GM10266 (cell line): ENCODE data around the gene RHAG.

ENCODE experiments used
- DNase-seq: peaks from one replicate; pipeline ENCODE4 v3.0.0; 2012; ENCODE audit errors: extremely low spot score
- TF ChIP-seq, protein P1 (sequence below): IDR thresholded peaks from 2 replicates; pipeline ENCODE4 v1.5.1; 2012; ENCODE audit warnings: mild to moderate bottlenecking, low read depth; ENCODE audit not compliant: control insufficient read depth, insufficient read depth; ENCODE audit errors: missing control alignments

Gene RHAG

DNA sequence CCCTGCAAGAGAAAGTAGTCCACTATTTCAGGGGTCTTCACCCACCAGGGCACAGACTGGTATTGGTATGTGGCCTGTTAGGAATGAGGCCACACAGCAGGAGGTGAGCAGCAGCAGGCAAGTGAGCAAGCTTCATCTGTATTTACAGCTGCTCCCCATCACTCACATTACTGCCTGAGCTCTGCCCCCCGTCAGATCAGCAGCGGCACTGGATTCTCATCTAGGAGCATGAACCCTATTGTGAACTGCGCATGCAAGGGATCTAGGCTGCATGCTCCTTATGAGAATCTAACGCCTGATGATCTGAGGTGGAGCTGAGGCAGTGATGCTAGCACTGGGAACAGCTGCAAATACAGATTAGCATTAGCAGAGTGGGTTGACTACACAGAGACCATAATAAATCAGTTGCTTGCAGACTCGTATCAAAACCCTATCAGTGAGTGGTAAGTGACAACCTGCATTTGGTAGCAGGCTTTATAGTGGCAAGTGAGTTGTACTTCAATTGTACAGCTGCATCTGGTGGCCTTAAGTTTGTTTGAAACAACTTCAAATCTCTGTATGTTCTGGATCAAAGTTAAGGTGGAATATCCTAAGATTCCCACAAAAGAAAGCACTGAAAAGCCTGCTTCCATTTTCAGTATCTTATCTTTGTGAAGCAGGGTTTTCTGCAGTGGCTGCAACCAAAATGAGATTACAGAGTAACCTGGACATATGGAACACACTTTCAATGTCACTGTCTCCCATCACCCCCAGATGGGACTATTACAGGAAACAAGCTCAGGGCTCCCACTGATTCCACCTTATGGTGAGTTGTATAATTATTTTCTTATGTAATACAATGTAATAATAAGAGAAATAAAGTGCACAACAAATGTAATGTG, 73.4 kb downstream of the RHAG start:
- TF ChIP-seq, protein P1, sequence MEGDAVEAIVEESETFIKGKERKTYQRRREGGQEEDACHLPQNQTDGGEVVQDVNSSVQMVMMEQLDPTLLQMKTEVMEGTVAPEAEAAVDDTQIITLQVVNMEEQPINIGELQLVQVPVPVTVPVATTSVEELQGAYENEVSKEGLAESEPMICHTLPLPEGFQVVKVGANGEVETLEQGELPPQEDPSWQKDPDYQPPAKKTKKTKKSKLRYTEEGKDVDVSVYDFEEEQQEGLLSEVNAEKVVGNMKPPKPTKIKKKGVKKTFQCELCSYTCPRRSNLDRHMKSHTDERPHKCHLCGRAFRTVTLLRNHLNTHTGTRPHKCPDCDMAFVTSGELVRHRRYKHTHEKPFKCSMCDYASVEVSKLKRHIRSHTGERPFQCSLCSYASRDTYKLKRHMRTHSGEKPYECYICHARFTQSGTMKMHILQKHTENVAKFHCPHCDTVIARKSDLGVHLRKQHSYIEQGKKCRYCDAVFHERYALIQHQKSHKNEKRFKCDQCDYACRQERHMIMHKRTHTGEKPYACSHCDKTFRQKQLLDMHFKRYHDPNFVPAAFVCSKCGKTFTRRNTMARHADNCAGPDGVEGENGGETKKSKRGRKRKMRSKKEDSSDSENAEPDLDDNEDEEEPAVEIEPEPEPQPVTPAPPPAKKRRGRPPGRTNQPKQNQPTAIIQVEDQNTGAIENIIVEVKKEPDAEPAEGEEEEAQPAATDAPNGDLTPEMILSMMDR = no peak
- DNase-seq = no peak

DNA sequence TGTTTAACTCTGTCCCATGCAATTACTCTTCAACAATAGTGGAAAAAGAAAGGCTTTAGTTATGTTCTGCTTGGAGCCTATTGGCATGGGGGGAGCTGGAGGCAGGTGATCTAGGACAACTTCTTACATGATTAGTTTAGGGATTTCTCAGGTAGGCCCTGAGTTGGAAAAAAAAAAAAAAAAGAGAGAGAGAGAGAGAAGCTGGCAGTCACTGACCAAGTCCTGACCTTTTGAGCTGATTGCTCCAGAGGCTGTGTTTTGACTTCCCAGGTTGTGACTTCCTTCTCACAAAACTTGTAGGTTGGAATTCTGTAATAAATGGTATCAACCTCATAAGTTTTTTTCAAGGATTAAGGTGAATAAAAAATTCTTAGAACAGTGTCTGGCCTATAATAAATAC, 78.4 kb downstream of the RHAG start:
- no peak for DNase-seq
- TF ChIP-seq, protein P1 = no peak

DNA sequence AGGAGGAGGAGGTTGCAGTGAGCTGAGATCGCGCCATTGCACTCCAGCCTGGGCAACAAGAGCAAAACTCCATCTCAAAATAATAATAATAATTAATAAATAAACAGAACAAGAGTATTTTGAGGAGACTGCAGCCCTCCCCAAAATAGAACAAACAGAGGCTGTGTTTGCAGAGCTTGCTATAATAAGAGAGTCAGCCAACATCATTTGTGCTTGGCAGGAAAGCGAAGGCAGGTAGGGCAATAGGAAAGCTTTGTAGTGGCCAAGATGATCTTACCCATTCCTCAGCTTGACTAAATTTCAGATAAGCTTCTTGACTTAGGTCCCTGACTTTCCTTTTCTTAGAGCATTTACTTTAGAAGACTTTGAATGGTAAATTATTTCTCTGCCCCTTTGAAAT, 79.5 kb downstream of the RHAG start:
- TF ChIP-seq, protein P1 = no peak
- no peak for DNase-seq

DNA sequence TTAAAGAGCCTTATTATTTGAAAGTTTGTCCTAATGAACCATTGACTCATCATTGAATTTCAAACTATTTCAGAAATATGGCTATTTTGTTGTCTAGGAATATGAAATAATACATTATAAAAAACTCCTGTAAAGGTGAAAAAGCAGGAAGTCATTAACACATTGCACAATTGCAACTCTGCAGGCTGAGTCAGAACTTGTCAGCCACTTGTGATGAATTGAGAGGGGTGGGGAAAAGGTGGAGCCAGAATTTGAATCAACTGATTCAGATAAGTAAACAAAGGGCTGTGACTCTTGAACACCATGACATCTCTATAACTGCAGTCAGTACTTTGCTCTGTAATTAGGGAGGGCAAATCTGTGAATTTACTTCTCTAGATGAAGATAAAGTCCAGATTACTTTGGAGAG, 80.2 kb downstream of the RHAG start:
- TF ChIP-seq, protein P1 = no peak
- DNase-seq = no peak

DNA sequence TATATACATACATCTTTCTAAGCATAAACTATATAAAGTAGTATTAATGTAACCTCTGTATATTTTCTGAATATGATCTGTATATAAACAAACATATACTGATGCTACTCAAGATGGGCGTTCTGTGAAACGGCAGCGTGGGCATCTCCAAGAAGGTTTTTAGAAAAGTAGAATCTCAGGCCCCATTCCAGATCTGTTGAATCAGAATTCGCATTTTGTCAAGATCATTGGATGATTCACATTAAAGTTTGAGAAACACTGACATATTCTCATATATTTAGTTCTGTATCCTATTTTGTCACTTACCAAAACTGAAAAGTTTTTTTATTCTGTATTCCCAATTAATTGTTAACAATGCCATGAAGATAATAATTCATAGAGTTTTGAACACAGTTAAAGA, 80.7 kb downstream of the RHAG start:
- no peak for DNase-seq
- TF ChIP-seq, protein P1 = no peak
